GM19238 (cell line): ENCODE data around the gene NOL12.
"Not testable (repeated sequence)": the region's sequence is repeated elsewhere in the genome, so short reads cannot be mapped to it uniquely, and the experiment has no call there.

ENCODE experiments used
- DNase-seq: peaks from one replicate; pipeline ENCODE4 v3.0.0; 2011; ENCODE audit warnings: low spot score; ENCODE audit not compliant: insufficient read length

NOL12 gene

GRCh38 chr22:37679670-37680069 lies 6.5 kb upstream of the NOL12 start:
- DNase-seq: no peak

GRCh38 chr22:37680191-37680851 lies 5.8 kb upstream of the NOL12 start:
- no peak for DNase-seq

- DNase-seq: no peak
Measured at GRCh38 chr22:37681001-37681424, 5.1 kb upstream of the NOL12 start.

GRCh38 chr22:37681556-37682049 lies 4.5 kb upstream of the NOL12 start:
- peak; percentile 61 for DNase-seq

- DNase-seq: no peak
Measured at GRCh38 chr22:37684803-37685615, 1.1 kb upstream of the NOL12 start.

GRCh38 chr22:37690407-37690806 lies 4.3 kb downstream of the NOL12 start:
- no peak for DNase-seq

- no peak for DNase-seq
Measured at GRCh38 chr22:37690901-37691504, 4.9 kb downstream of the NOL12 start.

GRCh38 chr22:37692627-37693285 lies 6.6 kb downstream of the NOL12 start:
- DNase-seq: no peak

GRCh38 chr22:37694131-37694530 lies 8.0 kb downstream of the NOL12 start:
- DNase-seq: not testable (repeated sequence)

- DNase-seq: not testable (repeated sequence)
Measured at GRCh38 chr22:37696260-37696656, 10.1 kb downstream of the NOL12 start.

- peak; percentile 86 for DNase-seq
Measured at GRCh38 chr22:37696657-37697537, 10.8 kb downstream of the NOL12 start, which contains the start of gene TRIOBP. Gene TRIOBP (plus strand): TSS chr22:37697048. CDS start chr22:37701366, 4,318 bp downstream.

- no peak for DNase-seq
Measured at GRCh38 chr22:37697538-37697835, 11.3 kb downstream of the NOL12 start.

GRCh38 chr22:37701141-37701786 lies 15.1 kb downstream of the NOL12 start:
- DNase-seq: no peak

- no peak for DNase-seq
Measured at GRCh38 chr22:37703906-37704305, 17.8 kb downstream of the NOL12 start.

- no peak for DNase-seq
Measured at GRCh38 chr22:37704645-37705044, 18.5 kb downstream of the NOL12 start.

- no peak for DNase-seq
Measured at GRCh38 chr22:37705205-37705604, 19.1 kb downstream of the NOL12 start.

GRCh38 chr22:37708580-37709444 lies 22.7 kb downstream of the NOL12 start:
- DNase-seq: no peak

GRCh38 chr22:37709445-37709765 lies 23.3 kb downstream of the NOL12 start:
- no peak for DNase-seq

GRCh38 chr22:37710675-37711074 lies 24.5 kb downstream of the NOL12 start:
- no peak for DNase-seq
